Stimulated activated naive CD8-positive, alpha-beta T cell treated with anti-CD3 and anti-CD28 coated beads, Interleukin-15, amount 100 ng/mL, for 72 hours (primary cell): ENCODE data around the gene FOXC1.

ENCODE experiments used
- ATAC-seq: fragments of 150-1000 bp; cut with Tn5 transposase; 2 replicates; pipeline ENCODE4 v1.10.0; 2021; ENCODE audit warnings: mild to moderate bottlenecking, moderate library complexity
- DNase-seq, 2 donors: peaks; one replicate each; pipeline ENCODE4 v3.0.0; 2021 to 2022
- H3K27ac Mint-ChIP-seq, 2 donors: one replicate each; pipeline ENCODE4 v1.8.0; 2022; ENCODE audit warnings: mild to moderate bottlenecking in 2 of 2, mixed read lengths in 2 of 2, moderate library complexity in 2 of 2
- H3K27me3 Mint-ChIP-seq: one replicate; pipeline ENCODE4 v1.8.0; 2022; ENCODE audit warnings: mixed read lengths
- H3K4me1 Mint-ChIP-seq: one replicate; pipeline ENCODE4 v1.8.0; 2022; ENCODE audit warnings: mild to moderate bottlenecking, mixed read lengths
- H3K4me3 Mint-ChIP-seq, 2 donors: one replicate each; pipeline ENCODE4 v1.8.0; 2022; ENCODE audit warnings: mild to moderate bottlenecking in 2 of 2, mixed read lengths in 2 of 2, moderate library complexity in 1 of 2
- H3K9me3 Mint-ChIP-seq, 2 donors: one replicate each; pipeline ENCODE4 v1.8.0; 2022; ENCODE audit warnings: mixed read lengths in 2 of 2

The FOXC1 gene

GRCh38 chr6:1577896-1578745, 31.6 kb upstream of the FOXC1 start:
- H3K4me3 Mint-ChIP-seq = no peak overlapping the region
- H3K27ac Mint-ChIP-seq = no peak overlapping the region
- no peaks in the 10 kb centered on the region for H3K27me3 Mint-ChIP-seq
- ATAC-seq (no peak), DNase-seq (no peak)
- H3K9me3 Mint-ChIP-seq = no peaks in the 10 kb centered on the region
- no peaks in the 10 kb centered on the region for H3K4me1 Mint-ChIP-seq

- Mint-ChIP-seq H3K4me3 (no peak overlapping the region), H3K4me1 (no peaks in the 10 kb centered on the region), H3K9me3 (no peaks in the 10 kb centered on the region), H3K27ac (no peak overlapping the region), H3K27me3 (no peaks in the 10 kb centered on the region)
- no peak for ATAC-seq
- DNase-seq = no peak
Observed at GRCh38 chr6:1579096-1579495, 30.6 kb upstream of the FOXC1 start.

- no peak for ATAC-seq
- no peaks in the 10 kb centered on the region for H3K9me3 Mint-ChIP-seq
- no peak overlapping the region for H3K27ac Mint-ChIP-seq
- no peak for DNase-seq
- H3K4me3 Mint-ChIP-seq = no peak overlapping the region
- H3K27me3 Mint-ChIP-seq = no peaks in the 10 kb centered on the region
- H3K4me1 Mint-ChIP-seq = no peaks in the 10 kb centered on the region
Observed at GRCh38 chr6:1580109-1580508, 29.6 kb upstream of the FOXC1 start.

- no peak for DNase-seq
- Mint-ChIP-seq H3K4me3 (no peak overlapping the region), H3K4me1 (no peaks in the 10 kb centered on the region), H3K27ac (no peak overlapping the region), H3K27me3 (no peaks in the 10 kb centered on the region), H3K9me3 (no peaks in the 10 kb centered on the region)
- no peak for ATAC-seq
Observed at GRCh38 chr6:1580585-1580984, 29.1 kb upstream of the FOXC1 start.

GRCh38 chr6:1581120-1581991, 28.4 kb upstream of the FOXC1 start:
- H3K4me1 Mint-ChIP-seq = no peaks in the 10 kb centered on the region
- no peak overlapping the region for H3K27ac Mint-ChIP-seq
- no peaks in the 10 kb centered on the region for H3K27me3 Mint-ChIP-seq
- no peak overlapping the region for H3K4me3 Mint-ChIP-seq
- DNase-seq (no peak), ATAC-seq (no peak)
- H3K9me3 Mint-ChIP-seq = no peaks in the 10 kb centered on the region

- Mint-ChIP-seq H3K4me3 (no peak overlapping the region), H3K4me1 (no peaks in the 10 kb centered on the region), H3K27me3 (peaks cover 2% of the 10 kb centered on the region), H3K9me3 (no peaks in the 10 kb centered on the region), H3K27ac (no peak overlapping the region)
- no peak for DNase-seq
- ATAC-seq = no peak
Observed at GRCh38 chr6:1584146-1584545, 25.6 kb upstream of the FOXC1 start.

- H3K4me1 Mint-ChIP-seq = no peaks in the 10 kb centered on the region
- peaks cover 10% of the 10 kb centered on the region for H3K27me3 Mint-ChIP-seq
- no peak for DNase-seq
- H3K9me3 Mint-ChIP-seq = no peaks in the 10 kb centered on the region
- no peak for ATAC-seq
- no peak overlapping the region for H3K27ac Mint-ChIP-seq
- H3K4me3 Mint-ChIP-seq = no peak overlapping the region
Observed at GRCh38 chr6:1584996-1585668, 24.6 kb upstream of the FOXC1 start.

GRCh38 chr6:1585669-1586049, 24.1 kb upstream of the FOXC1 start:
- H3K4me3 Mint-ChIP-seq = no peak overlapping the region
- H3K4me1 Mint-ChIP-seq = no peaks in the 10 kb centered on the region
- H3K9me3 Mint-ChIP-seq = no peaks in the 10 kb centered on the region
- no peak for DNase-seq
- ATAC-seq = no peak
- peaks cover 10% of the 10 kb centered on the region for H3K27me3 Mint-ChIP-seq
- no peak overlapping the region for H3K27ac Mint-ChIP-seq

- H3K27me3 Mint-ChIP-seq = peaks cover 10% of the 10 kb centered on the region
- H3K9me3 Mint-ChIP-seq = no peaks in the 10 kb centered on the region
- no peak overlapping the region for H3K4me3 Mint-ChIP-seq
- H3K27ac Mint-ChIP-seq = no peak overlapping the region
- DNase-seq (no peak), ATAC-seq (no peak)
- H3K4me1 Mint-ChIP-seq = no peaks in the 10 kb centered on the region
Observed at GRCh38 chr6:1586256-1586655, 23.5 kb upstream of the FOXC1 start.

- no peak for ATAC-seq
- Mint-ChIP-seq H3K4me1 (no peaks in the 10 kb centered on the region), H3K27ac (no peak overlapping the region), H3K27me3 (peaks cover 13% of the 10 kb centered on the region), H3K9me3 (no peaks in the 10 kb centered on the region), H3K4me3 (no peak overlapping the region)
- no peak for DNase-seq
Observed at GRCh38 chr6:1586861-1587450, 22.8 kb upstream of the FOXC1 start.

- no peaks in the 10 kb centered on the region for H3K4me1 Mint-ChIP-seq
- no peaks in the 10 kb centered on the region for H3K9me3 Mint-ChIP-seq
- H3K27me3 Mint-ChIP-seq = peaks cover 19% of the 10 kb centered on the region
Observed at GRCh38 chr6:1587546-1587945, 22.2 kb upstream of the FOXC1 start.

GRCh38 chr6:1587977-1588376, 21.7 kb upstream of the FOXC1 start:
- no peak overlapping the region for H3K27ac Mint-ChIP-seq
- H3K9me3 Mint-ChIP-seq = no peaks in the 10 kb centered on the region
- ATAC-seq = no peak
- H3K4me3 Mint-ChIP-seq = no peak overlapping the region
- DNase-seq = no peak
- peaks cover 24% of the 10 kb centered on the region for H3K27me3 Mint-ChIP-seq
- H3K4me1 Mint-ChIP-seq = no peaks in the 10 kb centered on the region

More at GRCh38 chr6:1587546-1587945, 22.2 kb upstream of the FOXC1 start:
- no peak overlapping the region for H3K4me3 Mint-ChIP-seq
- no peak for ATAC-seq
- no peak for DNase-seq
- H3K27ac Mint-ChIP-seq = no peak overlapping the region

- H3K27me3 Mint-ChIP-seq = peaks cover 35% of the 10 kb centered on the region
- no peaks in the 10 kb centered on the region for H3K9me3 Mint-ChIP-seq
- H3K4me3 Mint-ChIP-seq = no peak overlapping the region
- DNase-seq (no peak), ATAC-seq (no peak)
- H3K27ac Mint-ChIP-seq = no peak overlapping the region
- H3K4me1 Mint-ChIP-seq = no peaks in the 10 kb centered on the region
Observed at GRCh38 chr6:1589208-1589607, 20.5 kb upstream of the FOXC1 start.

- H3K9me3 Mint-ChIP-seq = no peaks in the 10 kb centered on the region
- H3K4me1 Mint-ChIP-seq = peaks cover under 1% of the 10 kb centered on the region
- no peak overlapping the region for H3K27ac Mint-ChIP-seq
- DNase-seq = no peak
- H3K27me3 Mint-ChIP-seq = peaks cover 42% of the 10 kb centered on the region
- ATAC-seq = no peak
- no peak overlapping the region for H3K4me3 Mint-ChIP-seq
Observed at GRCh38 chr6:1590580-1590979, 19.1 kb upstream of the FOXC1 start.

- H3K27ac Mint-ChIP-seq = no peak overlapping the region
- no peak overlapping the region for H3K4me3 Mint-ChIP-seq
- peaks cover 7% of the 10 kb centered on the region for H3K4me1 Mint-ChIP-seq
- DNase-seq (no peak), ATAC-seq (no peak)
- H3K9me3 Mint-ChIP-seq = no peaks in the 10 kb centered on the region
- H3K27me3 Mint-ChIP-seq = peaks cover 48% of the 10 kb centered on the region
Observed at GRCh38 chr6:1591243-1591642, 18.5 kb upstream of the FOXC1 start.
